Caki2 (cell line): ENCODE data around the gene LDLRAD4. TPM values are rescaled to one million over a fixed set of nuclear protein-coding genes. Genes with fewer than 3 reads are reported as not detected.

Experiments
- DNase-seq: peaks from one replicate; pipeline ENCODE4 v3.0.0-alpha.2; 2015; ENCODE audit warnings: low read depth
- in situ Hi-C: cut with HindIII; loops from 2 replicates; pipeline ENCODE4 v1.10.0; 2016; ENCODE audit warnings: low sequenced_read_pairs, low pct_unique_long_range_greater_than_20kb, mixed read lengths
- total RNA-seq: library from RNA; depleted of rRNA; stranded (reverse); fragments of >200 nt; shearing (Covaris generic); gene quantifications from 2 replicates; pipeline ENCODE4 v1.2.3, GENCODE V29; 2014; ENCODE audit warnings: low replicate concordance

LDLRAD4 gene
- total RNA-seq, 1 experiment from 2014 or later, result 0.44 TPM

DNA sequence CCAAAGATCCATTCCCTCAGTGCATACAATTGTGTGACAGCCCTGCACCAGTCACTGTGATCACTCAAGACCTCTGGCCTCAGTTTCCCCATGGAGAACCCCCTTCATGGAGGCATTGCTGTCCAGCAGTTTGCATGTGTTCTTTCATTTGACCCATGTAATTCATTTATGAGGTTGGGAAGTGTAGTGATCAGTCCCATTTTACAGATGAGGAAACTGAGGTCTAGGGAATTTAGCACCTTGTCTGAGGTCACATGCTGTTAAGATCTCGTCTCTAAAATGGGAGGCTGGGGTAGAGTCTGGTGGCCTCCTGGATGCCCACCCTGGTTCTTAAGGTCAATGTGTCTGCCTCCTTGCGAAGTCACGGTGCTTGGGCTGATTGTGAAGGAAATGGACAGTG lies 19.1 kb downstream of the LDLRAD4 start:
- no peak for DNase-seq
- in situ Hi-C loops, result no loop called here

DNA sequence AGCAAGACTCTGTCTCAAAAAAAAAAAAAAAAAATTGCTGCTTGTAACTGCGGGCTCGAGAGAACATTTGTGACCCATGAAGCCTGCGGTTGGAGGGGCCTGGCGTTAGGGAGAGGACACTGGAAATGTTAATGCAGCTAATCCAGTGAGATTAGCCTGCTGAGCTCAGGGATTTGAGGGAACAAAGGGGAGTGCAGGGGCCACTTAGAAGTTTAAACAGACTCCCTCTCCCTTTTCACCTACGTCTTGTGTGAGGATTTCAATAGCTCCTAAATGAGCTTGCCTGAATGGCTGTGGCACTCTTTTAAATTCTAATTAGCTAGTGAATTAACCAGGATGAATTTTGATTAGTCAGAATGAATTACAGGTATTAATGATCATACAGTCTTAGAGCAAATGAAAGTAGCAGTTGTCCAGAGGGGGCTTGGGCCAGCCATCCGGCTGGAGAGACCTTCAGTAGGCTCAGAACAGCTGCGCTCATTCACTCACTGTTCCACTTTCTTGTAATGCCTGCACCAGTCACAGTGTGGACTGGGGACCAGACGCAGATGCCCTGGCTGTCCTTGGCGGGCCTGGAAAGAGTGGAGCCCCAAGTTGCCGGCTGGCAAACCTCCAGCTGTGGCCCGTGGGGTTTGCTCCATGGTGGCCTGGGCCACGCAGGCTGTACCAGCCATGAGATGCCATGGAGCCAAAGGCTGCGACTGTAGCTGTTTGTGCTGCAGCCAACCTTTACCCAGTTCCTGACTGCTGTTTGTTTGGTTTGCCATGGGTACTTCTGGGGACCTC lies 20.8 kb downstream of the LDLRAD4 start:
- DNase-seq, result no peak
- in situ Hi-C loops, result no loop called here

DNA sequence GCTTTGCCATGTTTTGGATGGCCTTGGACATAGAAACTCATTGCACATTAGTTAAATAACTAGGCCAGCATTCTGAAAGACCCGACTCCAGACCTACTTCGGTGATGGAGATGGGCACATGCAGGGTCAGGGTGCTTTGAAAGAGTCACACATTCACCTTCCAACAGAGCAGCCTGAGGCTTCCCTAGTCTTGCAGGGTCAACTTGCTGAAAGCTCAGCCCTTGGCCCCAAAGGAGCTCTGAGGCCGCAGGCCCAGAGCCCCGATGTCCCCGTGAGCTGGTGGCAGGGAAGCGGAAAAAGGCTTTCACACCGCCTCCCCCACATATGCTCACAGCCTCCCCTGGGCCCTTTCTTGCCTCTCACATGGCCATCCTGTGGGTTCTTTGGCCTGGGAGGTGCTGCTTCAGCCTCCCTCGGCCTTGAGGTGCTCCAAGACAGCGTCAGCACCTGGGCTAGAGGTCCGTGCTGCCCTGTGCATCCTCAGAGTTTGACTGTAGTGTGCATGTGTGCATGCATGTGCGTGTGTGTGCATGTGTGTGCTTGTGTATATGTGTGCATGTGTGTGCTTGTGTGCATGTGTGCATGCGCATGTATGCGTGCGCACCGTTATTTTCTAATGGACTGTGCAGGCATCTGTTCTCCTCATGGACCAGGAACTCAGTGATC lies 21.6 kb downstream of the LDLRAD4 start:
- DNase-seq, result no peak
- in situ Hi-C loops, result no loop called here

DNA sequence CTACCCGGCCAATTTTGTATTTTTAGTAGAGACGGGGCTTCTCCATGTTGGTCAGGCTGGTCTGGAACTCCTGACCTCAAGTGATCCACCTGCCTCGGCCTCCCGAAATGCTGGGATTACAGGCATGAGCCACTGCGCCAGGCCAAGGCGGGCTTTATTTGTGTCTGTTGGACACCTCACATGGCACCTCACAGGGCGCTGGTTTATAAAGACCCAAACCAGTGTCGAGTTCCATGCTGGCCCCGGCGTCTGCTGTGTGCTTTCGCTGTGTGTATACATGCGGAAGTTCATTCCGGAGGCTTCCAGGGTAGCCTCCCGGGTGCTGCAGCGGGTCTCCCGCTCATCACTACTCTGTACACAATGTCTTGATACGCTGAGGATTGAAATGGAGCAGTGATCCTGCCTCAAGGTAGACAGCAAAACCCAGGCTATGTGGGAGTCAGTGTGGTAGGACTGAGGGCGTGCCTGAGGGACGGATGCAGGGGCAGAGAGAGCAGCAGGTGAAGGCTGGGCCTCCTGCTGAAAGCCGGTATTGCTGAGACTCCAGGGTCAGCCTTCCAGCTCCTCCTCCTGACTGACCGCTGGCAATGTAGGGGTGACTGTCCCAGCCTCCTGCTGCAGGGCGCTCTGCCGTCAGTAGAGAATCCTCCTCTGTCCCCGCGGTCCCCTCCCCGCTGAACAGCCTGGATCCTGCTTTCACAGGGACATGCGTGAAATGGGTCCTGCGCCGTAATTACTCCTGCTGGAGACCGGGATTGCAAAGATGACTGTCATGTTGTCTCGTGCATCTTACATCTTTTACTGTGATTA lies 22.7 kb downstream of the LDLRAD4 start:
- in situ Hi-C loops, result no loop called here

DNA sequence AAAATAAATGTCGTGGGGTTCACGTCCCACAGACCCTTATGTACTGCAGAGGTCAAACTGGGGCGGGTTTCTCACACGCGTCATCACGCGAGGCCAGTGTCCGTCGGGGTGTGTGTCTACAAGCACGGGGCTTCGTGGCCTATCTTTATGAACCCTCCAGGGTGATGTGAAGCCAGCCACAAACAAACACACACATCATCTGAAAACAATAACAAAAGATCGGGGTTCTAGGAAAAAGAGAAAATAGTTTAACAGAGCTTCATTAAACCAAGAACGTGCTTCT lies 23.3 kb downstream of the LDLRAD4 start:
- in situ Hi-C loops, result no loop called here
- no peak for DNase-seq

More for the DNA sequence above, 22.7 kb downstream of the LDLRAD4 start:
- DNase-seq, result no peak

DNA sequence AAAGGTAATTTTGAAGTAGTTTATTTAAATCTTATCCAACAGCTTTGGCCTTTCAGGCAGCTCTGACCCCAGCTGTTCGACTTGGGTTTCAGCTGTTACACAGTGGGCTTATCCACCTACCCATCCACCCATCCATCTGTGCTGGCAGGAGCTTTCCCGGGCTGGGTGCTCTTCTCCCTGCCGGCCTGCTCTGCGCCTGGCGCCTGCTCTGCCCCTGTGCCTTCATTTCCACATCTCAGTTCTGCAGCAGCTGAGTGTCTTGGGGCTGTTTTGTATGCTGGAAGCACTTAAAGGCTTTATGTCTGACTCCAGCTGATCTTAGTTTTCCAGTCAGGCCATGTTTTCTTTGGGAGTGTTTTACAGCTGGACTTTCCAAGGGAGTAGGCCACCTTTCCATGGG lies 24.2 kb downstream of the LDLRAD4 start:
- no peak for DNase-seq
- in situ Hi-C loops, result no loop called here

DNA sequence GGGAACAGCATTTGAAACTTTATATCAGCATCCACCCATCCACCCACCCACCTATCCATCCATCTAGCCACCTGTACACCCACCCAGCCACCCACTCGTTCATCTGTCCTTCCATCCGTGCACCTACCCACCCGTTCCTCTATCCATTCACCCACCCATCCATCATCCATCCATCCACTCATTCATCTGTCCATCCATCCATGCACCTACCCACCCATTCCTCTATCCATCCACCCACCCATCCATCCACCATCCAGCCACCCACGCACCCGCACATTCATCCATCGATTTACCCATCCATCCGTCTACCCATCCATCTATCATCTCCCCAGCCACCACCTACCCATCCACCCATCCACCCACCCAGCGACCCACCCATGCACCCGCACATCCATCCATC lies 24.8 kb downstream of the LDLRAD4 start:
- in situ Hi-C loops, result no loop called here
- no peak for DNase-seq

DNA sequence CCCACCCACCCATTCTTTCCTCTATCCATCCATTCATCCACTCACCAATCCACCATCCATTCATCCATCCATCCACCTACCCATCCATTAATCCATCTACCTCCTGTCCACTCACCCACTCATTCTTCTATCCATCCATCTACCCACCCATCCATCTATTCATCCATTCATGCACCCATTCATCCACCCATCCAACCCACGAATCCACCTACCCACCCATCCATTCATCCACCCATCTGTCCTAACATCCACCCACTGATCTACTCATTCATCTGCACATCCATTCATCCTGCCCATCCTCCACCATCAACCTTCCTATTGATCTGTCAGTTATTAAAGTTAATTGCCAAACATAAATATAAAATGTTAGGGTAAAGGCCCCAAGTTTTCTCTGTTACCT lies 25.6 kb downstream of the LDLRAD4 start:
- no peak for DNase-seq
- in situ Hi-C loops, result no loop called here

DNA sequence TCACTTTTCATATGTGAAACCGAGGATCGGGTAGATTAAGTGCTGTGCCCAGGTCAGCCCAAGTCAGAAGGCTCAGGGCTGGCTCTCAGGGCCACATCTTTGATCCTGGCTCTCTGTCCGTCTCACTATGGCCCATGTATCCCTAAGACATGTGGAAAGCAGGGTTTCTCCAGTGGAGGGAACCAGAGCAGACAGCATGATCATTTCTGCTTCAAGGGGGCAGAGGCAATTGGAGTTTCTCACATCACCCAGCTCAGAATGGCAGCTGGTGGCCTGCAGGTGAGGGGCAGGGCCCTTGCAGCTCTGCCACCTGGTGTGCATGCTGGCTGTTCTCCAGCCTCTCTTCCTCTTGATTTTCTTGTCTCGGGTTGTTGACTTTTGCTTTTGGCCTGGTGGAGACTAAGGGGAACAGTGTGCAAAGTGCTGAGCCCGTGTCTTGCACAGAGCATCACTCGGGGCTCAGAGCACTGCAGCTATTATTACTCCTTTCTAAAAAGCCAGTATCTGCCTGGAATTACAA lies 27.0 kb downstream of the LDLRAD4 start:
- in situ Hi-C loops, result no loop called here

DNA sequence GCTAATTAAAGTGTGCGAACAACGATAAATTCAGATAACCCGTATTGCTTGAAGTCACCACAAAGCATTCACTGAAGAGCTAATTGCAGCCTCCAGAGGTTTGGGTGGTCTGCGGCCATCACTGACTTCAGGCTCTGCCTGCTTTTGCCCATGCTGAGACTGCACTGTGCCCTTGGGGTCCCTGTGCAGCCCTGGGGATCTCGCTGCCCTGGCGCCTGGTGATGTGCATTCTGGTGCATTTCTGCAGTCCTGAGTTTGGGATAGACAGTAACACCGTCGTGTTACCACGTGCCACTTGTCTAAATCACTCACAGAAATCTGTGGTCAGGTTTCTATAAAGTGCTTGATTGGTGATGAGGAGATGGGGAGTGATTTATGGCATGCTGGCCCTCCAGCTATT lies 27.6 kb downstream of the LDLRAD4 start:
- DNase-seq, result no peak
- in situ Hi-C loops, result no loop called here

More for the DNA sequence above, 27.0 kb downstream of the LDLRAD4 start:
- DNase-seq, result no peak

DNA sequence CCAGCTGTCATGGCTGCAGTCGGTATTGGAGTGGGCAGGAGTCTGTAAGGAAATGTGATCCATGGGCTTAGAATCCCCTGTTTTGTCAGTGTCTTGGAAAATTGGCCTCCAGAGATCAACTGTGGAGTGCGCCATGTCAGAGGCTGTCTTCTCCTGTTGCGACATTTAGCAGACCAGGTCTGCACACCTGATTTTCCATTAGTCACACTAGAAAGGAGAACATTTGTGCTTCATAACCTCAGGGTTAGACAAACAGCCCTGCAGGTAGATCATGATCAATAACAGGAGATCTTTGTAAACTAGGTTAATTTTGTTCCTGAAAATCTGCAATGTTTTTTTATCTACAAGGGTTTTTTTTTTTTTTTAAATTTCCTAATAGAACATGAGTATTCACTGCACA lies 28.0 kb downstream of the LDLRAD4 start:
- DNase-seq, result no peak
- in situ Hi-C loops, result no loop called here

DNA sequence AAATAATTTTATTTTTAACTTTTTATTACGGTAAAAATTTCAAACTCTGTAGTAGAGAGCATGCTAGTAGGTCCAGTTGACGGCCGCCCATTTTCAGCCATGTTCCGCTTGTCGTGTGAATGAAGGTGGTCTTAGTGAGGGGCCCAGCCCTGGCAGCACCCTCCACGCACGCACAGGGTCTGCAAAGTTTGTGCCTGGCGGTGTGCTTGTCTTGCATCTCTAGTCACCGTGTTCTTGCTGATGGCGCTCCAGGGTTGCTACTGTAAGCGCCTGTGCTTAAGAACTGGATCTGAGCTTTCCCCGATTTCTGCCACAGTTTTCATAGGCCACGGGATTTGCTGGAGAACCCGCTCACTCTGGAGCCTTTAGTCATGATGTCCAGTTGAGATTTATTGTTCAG lies 28.9 kb downstream of the LDLRAD4 start:
- in situ Hi-C loops, result no loop called here
- no peak for DNase-seq

DNA sequence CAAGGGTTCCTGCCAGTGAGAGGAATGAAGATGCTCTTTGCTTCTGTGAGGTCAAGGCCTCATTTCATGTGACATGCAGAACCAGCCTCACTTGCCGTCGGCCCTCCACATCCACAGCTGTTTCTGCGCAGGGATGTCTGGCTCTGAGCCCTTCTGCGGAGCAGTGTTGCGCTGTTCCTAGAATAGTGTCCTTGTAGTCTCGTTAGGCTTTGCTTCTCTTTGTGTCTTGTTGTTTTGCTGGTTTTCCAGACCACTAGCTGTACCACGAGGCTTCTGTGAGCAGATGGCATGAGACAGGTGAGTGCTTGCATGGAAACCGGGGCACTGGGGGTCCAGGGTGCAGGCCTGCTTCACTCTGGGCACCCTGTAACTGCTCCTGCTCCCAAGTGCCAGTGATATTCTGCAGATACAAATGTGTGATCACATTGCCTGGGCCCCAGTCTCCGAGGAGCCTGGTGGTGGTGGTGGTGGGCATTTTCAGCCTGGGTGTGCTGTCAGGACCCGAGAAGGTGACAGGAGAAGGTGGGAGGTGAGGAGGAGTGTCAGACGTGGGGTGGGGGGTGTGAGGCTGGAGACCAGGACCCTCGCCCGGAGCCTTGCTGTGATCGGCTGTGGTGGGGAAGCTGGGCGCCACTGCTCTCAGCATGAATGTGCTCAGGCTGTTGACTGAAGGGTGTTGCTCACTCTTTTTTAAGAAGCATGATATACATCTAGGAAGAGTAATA lies 34.3 kb downstream of the LDLRAD4 start:
- DNase-seq, result no peak
- in situ Hi-C loops, result no loop called here

DNA sequence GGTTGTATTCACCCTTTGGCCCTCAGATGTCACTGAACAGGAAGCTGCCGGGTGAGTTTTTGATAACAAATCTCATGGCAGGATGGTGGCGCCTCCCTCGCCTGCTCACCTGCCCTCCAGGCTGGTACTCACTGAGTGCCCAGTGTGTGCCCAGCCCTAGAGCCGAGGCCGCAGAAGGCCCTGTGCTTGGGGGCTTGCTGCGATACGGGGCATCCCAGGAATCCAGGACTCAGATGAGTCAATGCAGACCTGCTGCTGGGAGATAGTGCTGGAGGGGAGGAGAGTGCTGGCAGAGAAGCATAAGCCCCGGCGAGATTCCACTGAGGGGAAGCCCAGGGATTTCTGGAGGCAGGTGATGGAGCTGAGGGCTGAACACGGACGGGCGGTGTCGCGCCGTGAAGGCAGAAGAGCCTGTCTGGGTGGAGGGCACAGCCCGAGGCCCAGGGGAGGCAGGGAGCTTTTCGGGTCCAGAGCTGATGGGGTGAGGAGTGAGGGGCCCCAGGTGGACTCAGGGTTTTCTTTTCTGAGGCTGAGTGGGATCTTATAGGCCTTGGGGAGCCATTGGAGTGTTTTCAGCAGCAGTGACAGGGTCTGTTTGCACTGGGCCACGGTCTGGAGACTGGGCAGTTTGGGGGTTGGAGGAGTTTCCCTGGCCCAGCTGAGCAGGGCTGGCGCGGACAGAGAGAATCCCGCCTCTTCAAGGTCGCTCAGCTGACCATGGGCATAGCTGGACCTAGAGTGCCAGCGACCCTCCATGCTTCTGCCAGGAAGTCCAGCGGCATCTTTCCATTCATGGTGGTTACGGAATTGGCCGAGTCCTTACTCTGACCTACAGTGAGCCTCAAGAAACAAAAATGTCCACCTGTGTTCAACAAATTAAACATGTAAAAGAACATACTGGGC lies 35.5 kb downstream of the LDLRAD4 start:
- in situ Hi-C loops, result no loop called here
- no peak for DNase-seq

DNA sequence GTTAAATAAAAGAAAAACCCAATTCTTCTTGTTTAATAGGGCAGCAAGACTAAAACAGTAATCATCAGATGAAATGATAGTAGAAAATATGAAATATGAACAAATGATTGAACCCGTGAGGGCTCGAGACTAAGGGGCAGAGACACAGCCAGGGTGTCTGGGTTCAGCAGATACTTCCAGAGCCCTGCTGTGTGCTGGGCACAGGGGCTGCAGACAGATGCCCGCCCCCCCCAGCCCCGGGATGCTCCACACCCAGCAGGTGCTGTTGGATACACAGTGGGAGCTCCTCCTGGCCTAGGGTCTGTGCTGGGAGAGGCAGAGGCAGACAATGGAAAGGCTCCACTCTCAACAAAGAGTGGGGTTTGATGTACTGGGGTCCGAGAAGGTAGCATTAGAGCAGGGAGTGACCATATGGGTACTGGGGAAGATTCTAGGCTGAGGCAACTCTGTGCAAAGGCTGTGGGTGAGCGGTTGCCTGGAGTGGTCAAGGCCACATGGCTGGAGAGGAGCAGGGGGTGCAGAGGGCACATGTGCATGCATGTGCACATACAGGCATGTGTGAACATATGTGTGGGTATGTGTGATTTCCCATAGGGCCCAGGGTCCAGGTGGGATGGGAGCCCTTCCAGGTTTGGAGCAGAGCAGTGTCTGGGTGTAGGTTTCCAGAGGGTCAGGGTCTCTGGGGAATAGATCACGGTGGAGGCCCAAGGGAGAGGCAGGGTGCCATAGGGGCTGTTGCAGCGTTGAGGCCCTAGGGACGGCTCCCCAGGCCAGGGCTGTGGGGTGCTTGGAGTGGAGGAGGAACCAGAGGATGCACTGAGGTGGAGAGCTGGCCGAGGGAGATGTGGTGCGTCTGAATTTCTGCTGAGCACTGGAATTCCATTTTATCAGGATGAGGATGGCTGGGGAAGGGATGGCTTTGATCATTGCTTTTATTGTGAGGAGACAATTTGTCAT lies 36.7 kb downstream of the LDLRAD4 start:
- no peak for DNase-seq
- in situ Hi-C loops, result no loop called here

DNA sequence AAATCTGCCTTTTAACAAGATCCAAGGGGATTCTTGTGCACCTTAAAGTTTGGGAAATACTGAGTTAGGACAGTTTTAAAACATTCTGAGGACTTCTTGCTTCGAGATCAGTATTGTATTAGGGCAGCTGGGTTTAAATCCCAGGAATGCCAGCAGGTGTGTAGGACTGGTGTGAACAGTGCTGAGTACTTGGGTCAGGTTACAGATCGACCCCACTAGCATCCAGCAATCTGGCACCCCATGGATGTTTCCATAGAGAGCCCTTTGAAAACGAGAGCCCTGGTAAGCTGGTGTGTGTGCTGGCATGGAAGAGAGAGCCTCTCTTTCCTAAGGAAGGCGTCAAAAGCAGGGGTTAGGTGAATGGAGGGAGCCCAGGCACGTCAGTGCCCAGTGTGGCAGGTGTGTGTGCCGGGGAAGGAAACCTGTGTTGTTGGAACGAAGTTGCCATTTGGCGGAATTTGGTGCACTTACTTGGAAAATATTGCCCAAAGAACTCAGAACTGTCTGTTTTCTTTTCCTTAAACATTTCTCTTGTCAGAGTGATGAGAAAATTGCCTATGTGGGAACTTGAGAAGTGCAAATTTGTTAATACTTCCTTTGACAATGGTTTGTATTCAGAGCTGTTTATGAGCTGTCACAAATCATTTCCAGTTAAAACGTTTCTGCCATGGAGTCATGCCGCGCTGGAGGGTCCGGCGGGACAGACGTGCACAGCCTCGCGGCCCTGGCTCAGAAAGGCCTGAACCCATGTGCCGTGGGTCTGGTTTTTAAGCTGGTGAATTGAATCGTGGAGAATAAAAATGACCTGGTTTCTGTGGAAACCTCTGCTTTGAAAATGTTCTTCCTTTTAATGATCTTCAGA lies 38.1 kb downstream of the LDLRAD4 start:
- in situ Hi-C loops, result no loop called here
- no peak for DNase-seq
